Suprapubic skin (tissue), 4 donors: ENCODE results near the gene CRYBA2. TPM values are rescaled to one million over a fixed set of nuclear protein-coding genes. Genes with fewer than 3 reads are reported as not detected.

Experiments used
- DNase-seq, 2 donors: peaks; one replicate each; pipeline ENCODE4 v3.0.0-alpha.2; 2019; ENCODE audit warnings: low spot score in 2 of 2
- H3K27ac ChIP-seq: fragments of 200-600 bp; sonication (generic); one replicate; pipeline ENCODE4 v1.5.1; 2019
- H3K27me3 ChIP-seq: fragments of 200-600 bp; sonication (generic); one replicate; pipeline ENCODE4 v1.5.1; 2019
- H3K36me3 ChIP-seq: fragments of 200-600 bp; sonication (generic); one replicate; pipeline ENCODE4 v1.5.1; 2019
- H3K4me1 ChIP-seq: fragments of 200-600 bp; sonication (generic); one replicate; pipeline ENCODE4 v1.5.1; 2019
- H3K4me3 ChIP-seq: fragments of 200-600 bp; sonication (generic); one replicate; pipeline ENCODE4 v1.5.1; 2019; ENCODE audit warnings: mild to moderate bottlenecking
- H3K9me3 ChIP-seq: fragments of 200-600 bp; sonication (generic); one replicate; pipeline ENCODE4 v1.5.1; 2019
- CTCF ChIP-seq, 2 donors: fragments of 200-600 bp in 1 of 2; fragments of 450-650 bp in 1 of 2; sonication (generic) in 1 of 2; IDR thresholded peaks; one replicate each; pipeline ENCODE4 v1.5.1; 2016 to 2019; ENCODE audit warnings: antibody characterized with exemption in 2 of 2, mild to moderate bottlenecking in 1 of 2, moderate library complexity in 1 of 2
- EP300 ChIP-seq: sonication (generic); formaldehyde crosslinking; IDR thresholded peaks from one replicate; pipeline ENCODE4 v1.6.1; 2017; ENCODE audit warnings: antibody characterized with exemption
- POLR2A ChIP-seq, 2 donors: fragments of 450-650 bp; IDR thresholded peaks; one replicate each; pipeline ENCODE4 v1.6.1; 2017; ENCODE audit warnings: antibody characterized with exemption in 2 of 2, mild to moderate bottlenecking in 2 of 2, moderate library complexity in 2 of 2
- POLR2AphosphoS5 ChIP-seq, 3 donors: sonication (generic); formaldehyde crosslinking; IDR thresholded peaks; one replicate each; pipeline ENCODE4 v1.6.1; 2017; ENCODE audit warnings: antibody characterized with exemption in 3 of 3
- WGBS: methylation state at CpG from one replicate; pipeline ENCODE4 v1.1.5; 2018; 5-methylcytosine and 5-hydroxymethylcytosine counted together
- total RNA-seq, 4 donors: library from RNA; depleted of rRNA; stranded (reverse); fragments of >200 nt; gene quantifications; one replicate each; pipeline ENCODE4 v1.1.0, GENCODE V29; 2016

The CRYBA2 gene
- total RNA-seq, 4 donors from 2014 or later = not detected

GRCh38 chr2:218992196-218992595, 1.0 kb downstream of the CRYBA2 start:
- no peak for TF ChIP-seq EP300
- no peak for TF ChIP-seq POLR2A (IDR thresholded peaks at IDR 0.05)
- TF ChIP-seq CTCF (IDR thresholded peaks at IDR 0.05) = no peak
- TF ChIP-seq POLR2AphosphoS5 (IDR thresholded peaks at IDR 0.05) = no peak
- 18% methylated on average over 7 of the region's 7 CpGs for WGBS
- Histone ChIP-seq H3K4me1 (peaks cover 27% of the 10 kb centered on the region), H3K36me3 (no peaks in the 10 kb centered on the region), H3K27me3 (peaks cover 99% of the 10 kb centered on the region), H3K27ac (no peak overlapping the region), H3K9me3 (no peaks in the 10 kb centered on the region), H3K4me3 (no peak overlapping the region)
- DNase-seq = no peak

GRCh38 chr2:218991674-218992168, 1.5 kb downstream of the CRYBA2 start:
- TF ChIP-seq EP300 = no peak
- TF ChIP-seq CTCF (IDR thresholded peaks at IDR 0.05) = no peak
- TF ChIP-seq POLR2A (IDR thresholded peaks at IDR 0.05) = no peak
- no peak for TF ChIP-seq POLR2AphosphoS5 (IDR thresholded peaks at IDR 0.05)
- no peak for DNase-seq
- H3K27ac ChIP-seq = no peak overlapping the region
- no peaks in the 10 kb centered on the region for H3K36me3 ChIP-seq
- H3K4me3 ChIP-seq = no peak overlapping the region
- H3K9me3 ChIP-seq = no peaks in the 10 kb centered on the region
- peaks cover 27% of the 10 kb centered on the region for H3K4me1 ChIP-seq
- WGBS = 7% methylated on average over 9 of the region's 13 CpGs
- H3K27me3 ChIP-seq = peaks cover 100% of the 10 kb centered on the region

GRCh38 chr2:218990612-218991011, 2.6 kb downstream of the CRYBA2 start:
- Histone ChIP-seq H3K27me3 (peaks cover 100% of the 10 kb centered on the region), H3K9me3 (no peaks in the 10 kb centered on the region), H3K36me3 (no peaks in the 10 kb centered on the region), H3K4me1 (peaks cover 18% of the 10 kb centered on the region), H3K4me3 (no peak overlapping the region), H3K27ac (no peak overlapping the region)
- no peak for TF ChIP-seq CTCF (IDR thresholded peaks at IDR 0.05)
- no peak for TF ChIP-seq POLR2A (IDR thresholded peaks at IDR 0.05)
- no peak for TF ChIP-seq EP300
- no peak for TF ChIP-seq POLR2AphosphoS5 (IDR thresholded peaks at IDR 0.05)
- 16% methylated on average over 6 of the region's 6 CpGs for WGBS
- peak in 1 of 2 donors; percentile 26 for DNase-seq

- TF ChIP-seq POLR2AphosphoS5 (IDR thresholded peaks at IDR 0.05) = no peak
- no peak for TF ChIP-seq EP300
- no peak for TF ChIP-seq CTCF (IDR thresholded peaks at IDR 0.05)
- no peak for TF ChIP-seq POLR2A (IDR thresholded peaks at IDR 0.05)
- Histone ChIP-seq H3K27me3 (peaks cover 100% of the 10 kb centered on the region), H3K27ac (no peak overlapping the region), H3K36me3 (no peaks in the 10 kb centered on the region), H3K4me3 (no peak overlapping the region), H3K9me3 (no peaks in the 10 kb centered on the region), H3K4me1 (peaks cover 23% of the 10 kb centered on the region)
- DNase-seq = peak in 1 of 2 donors; percentile 33
- 13% methylated on average over 5 of the region's 9 CpGs for WGBS
Measured at GRCh38 chr2:218990052-218990451, 3.2 kb downstream of the CRYBA2 start.

- Histone ChIP-seq H3K27ac (no peak overlapping the region), H3K4me1 (peaks cover 30% of the 10 kb centered on the region), H3K4me3 (no peak overlapping the region), H3K27me3 (peaks cover 100% of the 10 kb centered on the region), H3K36me3 (no peaks in the 10 kb centered on the region), H3K9me3 (no peaks in the 10 kb centered on the region)
- TF ChIP-seq POLR2A (IDR thresholded peaks at IDR 0.05) (no peak), CTCF (IDR thresholded peaks at IDR 0.05) (no peak), EP300 (no peak), POLR2AphosphoS5 (IDR thresholded peaks at IDR 0.05) (no peak)
- WGBS = 46% methylated on average over 2 of the region's 2 CpGs
- peak in 1 of 2 donors; percentile 31 for DNase-seq
Measured at GRCh38 chr2:218988650-218989049, 4.6 kb downstream of the CRYBA2 start.
